ENCODE data around the gene TRMT112.

TRMT112 gene

GRCh38 chr11:64290352-64291261 lies 26.8 kb downstream of the TRMT112 start:
- TF ChIP-seq REST (IDR thresholded peaks at IDR 0.05; ENCODE audit: low read depth) (no peak), EP300 (IDR thresholded peaks at IDR 0.05; ENCODE audit: borderline replicate concordance) (no peak), TCF12 (IDR thresholded peaks at IDR 0.05; ENCODE audit: low read depth) (no peak)

- TF ChIP-seq CREB1 (IDR thresholded peaks at IDR 0.05; ENCODE audit: low read depth): no peak
- TF ChIP-seq REST (IDR thresholded peaks at IDR 0.05; ENCODE audit: low read depth): no peak
- no peak for TF ChIP-seq ZBTB7A (IDR thresholded peaks at IDR 0.05; ENCODE audit: low read depth)
- no peak for TF ChIP-seq TAF1 (IDR thresholded peaks at IDR 0.05; ENCODE audit: low read depth)
- TF ChIP-seq MAX (IDR thresholded peaks at IDR 0.05): no peak
- TF ChIP-seq NFIC (IDR thresholded peaks at IDR 0.05): no peak
- TF ChIP-seq TCF12 (IDR thresholded peaks at IDR 0.05; ENCODE audit: low read depth): no peak
- TF ChIP-seq CEBPB (IDR thresholded peaks at IDR 0.05): no peak
- no peak for TF ChIP-seq FOXM1 (IDR thresholded peaks at IDR 0.05; ENCODE audit: borderline replicate concordance, low read depth)
- TF ChIP-seq EGR1 (IDR thresholded peaks at IDR 0.05): no peak
- no peak for TF ChIP-seq TEAD4 (IDR thresholded peaks at IDR 0.05)
- no peak for TF ChIP-seq RAD21 (IDR thresholded peaks at IDR 0.05; ENCODE audit: low read depth)
- TF ChIP-seq USF1 (IDR thresholded peaks at IDR 0.05): no peak
- TF ChIP-seq YY1 (IDR thresholded peaks at IDR 0.05; ENCODE audit: low read depth): no peak
- no peak for TF ChIP-seq EP300 (IDR thresholded peaks at IDR 0.05; ENCODE audit: borderline replicate concordance)
These were observed 28.3 kb downstream of the TRMT112 start for GRCh38 chr11:64289002-64289564.

- TF ChIP-seq TEAD4 (IDR thresholded peaks at IDR 0.05) (no peak), RAD21 (IDR thresholded peaks at IDR 0.05; ENCODE audit: low read depth) (no peak), EP300 (IDR thresholded peaks at IDR 0.05; ENCODE audit: borderline replicate concordance) (no peak), MAX (IDR thresholded peaks at IDR 0.05) (no peak), YY1 (IDR thresholded peaks at IDR 0.05; ENCODE audit: low read depth) (no peak), NFIC (IDR thresholded peaks at IDR 0.05) (no peak), ZBTB7A (IDR thresholded peaks at IDR 0.05; ENCODE audit: low read depth) (no peak), EGR1 (IDR thresholded peaks at IDR 0.05) (no peak), TAF1 (IDR thresholded peaks at IDR 0.05; ENCODE audit: low read depth) (no peak), USF1 (IDR thresholded peaks at IDR 0.05) (no peak), CREB1 (IDR thresholded peaks at IDR 0.05; ENCODE audit: low read depth) (no peak), CEBPB (IDR thresholded peaks at IDR 0.05) (no peak), REST (IDR thresholded peaks at IDR 0.05; ENCODE audit: low read depth) (no peak)
These were observed 29.0 kb downstream of the TRMT112 start for GRCh38 chr11:64288353-64288750.

- no peak for TF ChIP-seq ZBTB7A (IDR thresholded peaks at IDR 0.05; ENCODE audit: low read depth)
- TF ChIP-seq TAF1 (IDR thresholded peaks at IDR 0.05; ENCODE audit: low read depth): no peak
- TF ChIP-seq EGR1 (IDR thresholded peaks at IDR 0.05): no peak
- TF ChIP-seq CREB1 (IDR thresholded peaks at IDR 0.05; ENCODE audit: low read depth): no peak
- no peak for TF ChIP-seq TCF12 (IDR thresholded peaks at IDR 0.05; ENCODE audit: low read depth)
- TF ChIP-seq MAX (IDR thresholded peaks at IDR 0.05): no peak
- TF ChIP-seq USF1 (IDR thresholded peaks at IDR 0.05): no peak
- no peak for TF ChIP-seq FOXM1 (IDR thresholded peaks at IDR 0.05; ENCODE audit: borderline replicate concordance, low read depth)
- TF ChIP-seq YY1 (IDR thresholded peaks at IDR 0.05; ENCODE audit: low read depth): no peak
- no peak for TF ChIP-seq CEBPB (IDR thresholded peaks at IDR 0.05)
- TF ChIP-seq NFIC (IDR thresholded peaks at IDR 0.05): no peak
These were observed 29.5 kb downstream of the TRMT112 start for GRCh38 chr11:64287676-64288352.

Measured in Ishikawa (cell line).